B cell (primary cell): Measurements from ENCODE around the gene RASSF3. TPM values are rescaled to one million over a fixed set of nuclear protein-coding genes. Genes with fewer than 3 reads are reported as not detected.

ENCODE experiments used
- ATAC-seq: fragments of 200-7000 bp; cut with Tn5 transposase; one replicate; pipeline ENCODE4 v1.10.0; 2021; ENCODE audit warnings: low read depth, mild to moderate bottlenecking, moderate number of reproducible peaks, moderate library complexity
- CTCF ChIA-PET: fragments of 350-600 bp; sonication (Branson Sonifier 250); formaldehyde crosslinking; loops from one replicate; lab custom pipeline; 2021; ENCODE audit warnings: antibody characterized with exemption, inconsistent platforms; lab: Charles Lee
- POLR2A ChIA-PET: fragments of 350-600 bp; sonication (Branson Sonifier 250); formaldehyde crosslinking; loops from one replicate; lab custom pipeline; 2021; ENCODE audit warnings: antibody characterized with exemption; lab: Charles Lee
- DNase-seq: peaks from one replicate; pipeline ENCODE4 v3.0.0; 2013
- H2AFZ ChIP-seq: 2 replicates; pipeline ENCODE4 v1.6.1; 2012; ENCODE audit warnings: mild to moderate bottlenecking, low read depth, low read length; ENCODE audit not compliant: insufficient read depth, poor library complexity, severe bottlenecking
- H3K27ac ChIP-seq, 2 donors: 1 replicate in 1 of 2; 2 replicates in 1 of 2; pipeline ENCODE4 v1.5.1; 2012 to 2013; ENCODE audit warnings: low read length in 2 of 2, mild to moderate bottlenecking in 2 of 2, moderate library complexity in 1 of 2
- H3K27me3 ChIP-seq, 4 experiments: fragments of 200-600 bp in 1 of 4; sonication (generic) in 1 of 4; replicated peaks in 1 of 4; 1 replicate in 2 of 4; 2 replicates in 2 of 4; pipeline versions ENCODE4 v1.6.1 to v1.7.0; 2013 to 2016; ENCODE audit warnings: low read length in 3 of 4, mild to moderate bottlenecking in 2 of 4, mixed read lengths in 1 of 4, moderate library complexity in 1 of 4; ENCODE audit not compliant: insufficient read depth in 4 of 4, control insufficient read depth in 3 of 4; ENCODE audit errors: control extremely low read depth in 1 of 4
- H3K36me3 ChIP-seq, 2 experiments: replicated peaks in 1 of 2; 1 replicate in 1 of 2; 2 replicates in 1 of 2; pipeline versions ENCODE4 v1.6.1 to v1.7.1; 2013; ENCODE audit warnings: low read length in 1 of 2; ENCODE audit not compliant: insufficient read depth in 2 of 2, control insufficient read depth in 1 of 2; ENCODE audit errors: control extremely low read depth in 1 of 2, extremely low read depth in 1 of 2
- H3K4me1 ChIP-seq, 2 donors: fragments of 200-600 bp in 1 of 2; sonication (generic) in 1 of 2; 1 replicate in 1 of 2; 2 replicates in 1 of 2; pipeline versions ENCODE4 v1.5.1 to v1.6.1; 2013 to 2017; ENCODE audit warnings: low read length in 2 of 2; ENCODE audit not compliant: control insufficient read depth in 2 of 2, insufficient read depth in 2 of 2
- H3K4me2 ChIP-seq: replicated peaks from 2 replicates; pipeline ENCODE3; 2012; ENCODE audit warnings: mild to moderate bottlenecking, low read depth, low read length; ENCODE audit not compliant: poor library complexity, severe bottlenecking
- H3K4me3 ChIP-seq, 5 experiments: fragments of 200-600 bp in 1 of 5; sonication (generic) in 1 of 5; 1 replicate in 3 of 5; 2 replicates in 2 of 5; pipeline versions ENCODE4 v1.5.1 to v1.7.0; 2011 to 2016; ENCODE audit warnings: low read length in 4 of 5, mild to moderate bottlenecking in 4 of 5, low read depth in 2 of 5, control low read depth in 1 of 5, moderate library complexity in 1 of 5; ENCODE audit not compliant: insufficient read depth in 1 of 5; ENCODE audit errors: control extremely low read depth in 1 of 5, extremely low read depth in 1 of 5
- H3K79me2 ChIP-seq: fragments of 200-600 bp; sonication (generic); one replicate; pipeline ENCODE4 v1.6.0; 2016; ENCODE audit warnings: low read length; ENCODE audit not compliant: control insufficient read depth, insufficient read depth
- H3K9ac ChIP-seq: fragments of 200-600 bp; sonication (generic); 2 replicates; pipeline ENCODE4 v1.6.1; 2017; ENCODE audit warnings: mild to moderate bottlenecking, low read length, moderate library complexity
- H3K9me3 ChIP-seq, 3 donors: one replicate each; pipeline versions ENCODE4 v1.6.1 to v1.7.1; 2013; ENCODE audit warnings: low read length in 2 of 3; ENCODE audit not compliant: control insufficient read depth in 2 of 3, insufficient read depth in 1 of 3; ENCODE audit errors: control extremely low read depth in 1 of 3
- H4K20me1 ChIP-seq: 2 replicates; pipeline ENCODE4 v1.6.0; 2012; ENCODE audit warnings: mild to moderate bottlenecking, low read length; ENCODE audit not compliant: insufficient read depth, control insufficient read depth, poor library complexity, severe bottlenecking
- H3K27ac Mint-ChIP-seq: one replicate; pipeline ENCODE4 v1.8.0; 2021; ENCODE audit warnings: mixed read lengths
- H3K27me3 Mint-ChIP-seq: one replicate; pipeline ENCODE4 v1.8.0; 2021; ENCODE audit warnings: mixed read lengths
- H3K4me1 Mint-ChIP-seq: one replicate; pipeline ENCODE4 v1.8.0; 2021; ENCODE audit warnings: mixed read lengths
- H3K4me3 Mint-ChIP-seq: one replicate; pipeline ENCODE4 v1.8.0; 2021; ENCODE audit warnings: mixed read lengths
- H3K9me3 Mint-ChIP-seq: one replicate; pipeline ENCODE4 v1.8.0; 2022; ENCODE audit warnings: mixed read lengths; ENCODE audit not compliant: insufficient read depth
- EZH2 ChIP-seq: IDR thresholded peaks from 2 replicates; pipeline ENCODE4 v1.6.1; 2012; ENCODE audit warnings: borderline replicate concordance, low read depth, mild to moderate bottlenecking, moderate library complexity, low read length; ENCODE audit not compliant: insufficient read depth, poor library complexity, severe bottlenecking
- WGBS: methylation state at CpG from one replicate; pipeline ENCODE4 v1.1.5; 2013; ENCODE audit warnings: missing lambda C conversion rate; ENCODE audit not compliant: insufficient coverage; 5-methylcytosine and 5-hydroxymethylcytosine counted together
- intact Hi-C: fragments of 100-400 bp; cut with micrococcal nuclease; formaldehyde crosslinking; loops from one replicate; pipeline ENCODE4 v1.10.0; 2022
- polyA plus RNA-seq: library from polyadenylated mRNA; depleted of rRNA; stranded (reverse); fragments of >200 nt; gene quantifications from 2 replicates; pipeline ENCODE4 v1.2.3, GENCODE V29; 2012
- total RNA-seq, 2 donors: library from RNA; stranded (reverse); fragments of 120-200 nt in 1 of 2; gene quantifications; 1 replicate in 1 of 2; 2 replicates in 1 of 2; pipeline versions ENCODE4 v1.2.3 to v1.2.4, GENCODE V29; 2013 to 2022
- TF ChIP-seq, protein P1 (sequence below): fragments of 200-600 bp; IDR thresholded peaks from one replicate; pipeline ENCODE4 v1.8.0; 2022; ENCODE audit warnings: antibody characterized with exemption, mild to moderate bottlenecking

Gene RASSF3
- total and polyA plus RNA-seq, 2 donors (not counting 1 experiment from before 2014, with no cell fraction given), result 25.8 to 104 TPM

DNA sequence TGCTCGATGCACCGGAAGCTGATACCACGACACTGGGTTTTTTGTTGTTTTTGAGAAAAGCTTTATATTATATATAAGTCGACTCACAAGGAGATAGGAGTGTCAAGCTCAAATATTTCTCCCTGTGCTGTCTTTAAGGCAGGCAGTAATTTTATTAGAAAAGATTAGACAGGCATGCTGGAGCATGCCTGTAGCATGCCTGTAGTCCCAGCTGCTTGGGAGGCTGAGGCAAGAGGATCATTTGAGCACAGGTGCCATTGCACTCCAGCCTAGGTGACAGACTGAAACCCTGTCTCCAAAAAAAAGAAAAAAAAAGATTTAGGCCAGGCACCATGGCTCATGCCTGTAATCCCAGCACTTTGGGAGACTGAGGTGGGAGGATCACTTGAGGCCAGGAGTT lies 97.1 kb downstream of the RASSF3 start:
- Histone ChIP-seq H3K4me1 (no peaks in the 10 kb centered on the region), H3K9me3 (no peaks in the 10 kb centered on the region), H3K9ac (no peak overlapping the region), H3K27me3 (no peaks in the 10 kb centered on the region), H3K79me2 (no peaks in the 10 kb centered on the region), H3K27ac (no peak overlapping the region), H3K36me3 (no peaks in the 10 kb centered on the region), H3K4me2 (no peak overlapping the region), H3K4me3 (no peak overlapping the region), H4K20me1 (no peaks in the 10 kb centered on the region), H2AFZ (no peak overlapping the region)
- H3K4me3 Mint-ChIP-seq, result no peak overlapping the region
- CTCF ChIA-PET, result interaction anchor here (0.8 to 6.3 kb wide), 4 partner anchors 10 to 159 kb away, joined by 3 to 30 read pairs (median 6); no protein-coding TSS in a partner anchor
- ATAC-seq (no peak), DNase-seq (no peak)
- no peaks in the 10 kb centered on the region for H3K9me3 Mint-ChIP-seq
- no peaks in the 10 kb centered on the region for H3K27me3 Mint-ChIP-seq
- POLR2A ChIA-PET, result no interaction called here
- intact Hi-C loops, result no loop called here
- no CpG with 5 or more reads among the region's 4 CpGs for WGBS
- no peak overlapping the region for H3K27ac Mint-ChIP-seq
- no peaks in the 10 kb centered on the region for H3K4me1 Mint-ChIP-seq
- no peak for TF ChIP-seq EZH2
- TF ChIP-seq, protein P1, sequence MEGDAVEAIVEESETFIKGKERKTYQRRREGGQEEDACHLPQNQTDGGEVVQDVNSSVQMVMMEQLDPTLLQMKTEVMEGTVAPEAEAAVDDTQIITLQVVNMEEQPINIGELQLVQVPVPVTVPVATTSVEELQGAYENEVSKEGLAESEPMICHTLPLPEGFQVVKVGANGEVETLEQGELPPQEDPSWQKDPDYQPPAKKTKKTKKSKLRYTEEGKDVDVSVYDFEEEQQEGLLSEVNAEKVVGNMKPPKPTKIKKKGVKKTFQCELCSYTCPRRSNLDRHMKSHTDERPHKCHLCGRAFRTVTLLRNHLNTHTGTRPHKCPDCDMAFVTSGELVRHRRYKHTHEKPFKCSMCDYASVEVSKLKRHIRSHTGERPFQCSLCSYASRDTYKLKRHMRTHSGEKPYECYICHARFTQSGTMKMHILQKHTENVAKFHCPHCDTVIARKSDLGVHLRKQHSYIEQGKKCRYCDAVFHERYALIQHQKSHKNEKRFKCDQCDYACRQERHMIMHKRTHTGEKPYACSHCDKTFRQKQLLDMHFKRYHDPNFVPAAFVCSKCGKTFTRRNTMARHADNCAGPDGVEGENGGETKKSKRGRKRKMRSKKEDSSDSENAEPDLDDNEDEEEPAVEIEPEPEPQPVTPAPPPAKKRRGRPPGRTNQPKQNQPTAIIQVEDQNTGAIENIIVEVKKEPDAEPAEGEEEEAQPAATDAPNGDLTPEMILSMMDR, result no peak

DNA sequence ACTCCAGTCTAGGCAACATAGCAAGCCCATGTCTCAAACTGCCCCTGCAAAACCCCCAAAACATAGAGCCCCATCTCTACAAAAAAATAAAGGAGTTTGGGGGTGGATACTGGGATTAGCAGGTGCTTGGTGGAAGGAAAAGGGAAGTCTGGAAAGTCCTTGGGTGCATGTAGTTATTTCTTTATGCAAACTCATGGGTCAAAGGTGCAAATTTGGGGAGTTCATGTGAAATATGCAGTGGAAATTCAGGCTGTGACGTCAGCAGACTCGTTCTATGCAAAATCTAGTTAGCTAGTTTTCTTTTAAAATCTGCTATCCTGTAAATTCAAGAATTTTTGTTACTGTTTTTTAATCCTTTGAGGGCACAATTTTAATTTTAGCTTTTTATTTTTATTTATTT lies 97.6 kb downstream of the RASSF3 start:
- H3K79me2 ChIP-seq, result no peaks in the 10 kb centered on the region
- no peak for ATAC-seq
- no peaks in the 10 kb centered on the region for H3K4me1 ChIP-seq
- H3K36me3 ChIP-seq, result peaks cover 0 to under 1% of the 10 kb centered on the region in 2 experiments
- no peak overlapping the region for H3K4me2 ChIP-seq
- no peaks in the 10 kb centered on the region for H4K20me1 ChIP-seq
- no peak overlapping the region for H3K27ac Mint-ChIP-seq
- H3K27me3 ChIP-seq, result no peaks in the 10 kb centered on the region
- DNase-seq, result no peak
- TF ChIP-seq EZH2, result no peak
- TF ChIP-seq, protein P1, result no peak
- intact Hi-C loops, result no loop called here
- H3K9me3 ChIP-seq, result no peaks in the 10 kb centered on the region
- no peak overlapping the region for H3K4me3 Mint-ChIP-seq
- no peak overlapping the region for H3K4me3 ChIP-seq
- H3K9me3 Mint-ChIP-seq, result no peaks in the 10 kb centered on the region
- no peaks in the 10 kb centered on the region for H3K27me3 Mint-ChIP-seq
- CTCF ChIA-PET, result interaction anchor here (6.3 kb wide), 1 partner anchor 11 kb away, joined by 30 read pairs; no protein-coding TSS in a partner anchor
- no peak overlapping the region for H3K27ac ChIP-seq
- WGBS, result no CpG with 5 or more reads among the region's 2 CpGs
- H2AFZ ChIP-seq, result no peak overlapping the region
- no peak overlapping the region for H3K9ac ChIP-seq
- POLR2A ChIA-PET, result no interaction called here
- H3K4me1 Mint-ChIP-seq, result no peaks in the 10 kb centered on the region
